ENCODE measurements around the gene GFY. TPM values are rescaled to one million over a fixed set of nuclear protein-coding genes. Genes with fewer than 3 reads are reported as not detected.

Gene GFY
- total RNA-seq, 1 donor from 2014 or later, result not detected

DNA sequence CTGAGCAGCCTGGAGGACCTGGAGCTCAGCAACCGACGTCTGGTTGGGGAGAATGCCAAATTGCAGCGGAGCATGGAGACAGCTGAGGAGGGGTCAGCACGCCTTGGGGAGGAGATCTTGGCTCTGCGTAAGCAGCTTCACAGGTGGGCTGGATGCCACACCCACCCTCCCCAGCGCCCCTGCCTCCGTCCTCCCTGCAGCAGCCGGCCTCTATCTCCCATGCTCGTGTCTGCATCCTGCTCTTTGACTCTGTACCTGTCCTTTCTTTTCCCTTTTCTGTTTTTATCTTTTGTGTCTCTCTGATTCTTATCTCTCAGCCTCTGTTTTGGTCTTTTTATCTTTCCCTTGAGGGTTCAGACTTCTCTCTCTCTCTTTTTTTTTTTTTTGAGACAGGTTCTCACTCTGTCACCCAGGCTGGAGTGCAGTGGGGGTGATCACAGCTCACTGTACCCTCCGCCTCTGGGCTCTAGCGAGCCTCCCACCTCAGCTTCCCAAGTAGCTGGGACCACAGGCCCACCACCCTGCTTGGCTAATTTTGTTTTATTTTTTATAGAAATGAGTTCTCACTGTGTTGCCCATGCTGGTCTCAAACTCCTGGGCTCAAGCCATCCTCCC lies 27.1 kb upstream of the GFY start:
- Histone ChIP-seq H3K27ac (ENCODE audit: low read depth, low read length) (no peak overlapping the region), H2AFZ (ENCODE audit: low read depth, low read length) (no peak overlapping the region), H3K27me3 (ENCODE audit: insufficient read depth, low read length) (no peaks in the 10 kb centered on the region), H3K36me3 (ENCODE audit: insufficient read depth, low read length) (no peaks in the 10 kb centered on the region), H3K4me3 (ENCODE audit: insufficient read depth, low read depth, low read length) (no peak overlapping the region), H3K9ac (ENCODE audit: low read length) (no peak overlapping the region), H4K20me1 (ENCODE audit: insufficient read depth, low read length) (no peaks in the 10 kb centered on the region), H3K4me2 (ENCODE audit: low read length) (no peak overlapping the region), H3K9me3 (ENCODE audit: insufficient read depth, low read depth, low read length) (no peaks in the 10 kb centered on the region), H3K4me1 (ENCODE audit: insufficient read depth, low read length) (no peaks in the 10 kb centered on the region), H3K79me2 (ENCODE audit: insufficient read depth, low read length) (no peaks in the 10 kb centered on the region)
- H3K36me3 Mint-ChIP-seq (ENCODE audit: low read depth, unreplicated experiment), result no peaks in the 10 kb centered on the region
- FAIRE-seq (no peak), DNase-seq (ENCODE audit: low read depth) (no peak)
- H3K27ac Mint-ChIP-seq (ENCODE audit: unreplicated experiment), result no peak overlapping the region
- H3K4me3 Mint-ChIP-seq (ENCODE audit: unreplicated experiment), result no peak overlapping the region
- TF ChIP-seq CTCF (IDR thresholded peaks at IDR 0.05; ENCODE audit: insufficient read depth, low read depth, low read length) (no peak), EZH2 (IDR thresholded peaks at IDR 0.05; ENCODE audit: insufficient read depth, low read length) (no peak)
- no peaks in the 10 kb centered on the region for H3K4me1 Mint-ChIP-seq (ENCODE audit: low read depth, unreplicated experiment)
- no peaks in the 10 kb centered on the region for H3K9me3 Mint-ChIP-seq (ENCODE audit: unreplicated experiment)
- H3K27me3 Mint-ChIP-seq (ENCODE audit: low read depth, unreplicated experiment), result peaks cover 38% of the 10 kb centered on the region

DNA sequence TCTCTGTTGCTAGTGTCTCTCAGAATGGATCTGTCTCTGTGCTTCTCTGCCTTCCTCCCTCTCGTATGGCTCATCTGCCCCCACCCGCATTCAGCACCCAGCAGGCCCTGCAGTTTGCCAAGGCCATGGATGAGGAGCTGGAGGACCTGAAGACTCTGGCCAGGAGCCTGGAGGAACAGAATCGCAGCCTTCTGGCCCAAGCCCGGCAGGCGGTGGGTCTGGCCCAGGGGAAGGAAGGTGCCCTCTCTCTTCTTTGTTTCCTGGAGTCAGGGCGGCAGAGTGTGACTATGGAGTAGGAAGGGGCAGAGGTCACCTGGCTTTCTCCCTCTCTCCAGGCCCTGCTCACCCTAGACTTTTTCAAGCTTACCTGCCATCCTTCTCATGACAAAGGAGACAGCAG lies 26.3 kb upstream of the GFY start:
- Mint-ChIP-seq H3K4me1 (ENCODE audit: low read depth, unreplicated experiment) (peaks cover 7% of the 10 kb centered on the region), H3K27ac (ENCODE audit: unreplicated experiment) (no peak overlapping the region), H3K27me3 (ENCODE audit: low read depth, unreplicated experiment) (peaks cover 34% of the 10 kb centered on the region), H3K9me3 (ENCODE audit: unreplicated experiment) (no peaks in the 10 kb centered on the region), H3K36me3 (ENCODE audit: low read depth, unreplicated experiment) (no peaks in the 10 kb centered on the region), H3K4me3 (ENCODE audit: unreplicated experiment) (no peak overlapping the region)
- H3K79me2 ChIP-seq (ENCODE audit: insufficient read depth, low read length), result no peaks in the 10 kb centered on the region
- no peak overlapping the region for H3K9ac ChIP-seq (ENCODE audit: low read length)
- H2AFZ ChIP-seq (ENCODE audit: low read depth, low read length), result no peak overlapping the region
- H3K36me3 ChIP-seq (ENCODE audit: insufficient read depth, low read length), result no peaks in the 10 kb centered on the region
- no peak overlapping the region for H3K4me2 ChIP-seq (ENCODE audit: low read length)
- no peaks in the 10 kb centered on the region for H3K4me1 ChIP-seq (ENCODE audit: insufficient read depth, low read length)
- no peak for DNase-seq (ENCODE audit: low read depth)
- no peaks in the 10 kb centered on the region for H3K27me3 ChIP-seq (ENCODE audit: insufficient read depth, low read length)
- no peak for FAIRE-seq
- no peak overlapping the region for H3K27ac ChIP-seq (ENCODE audit: low read depth, low read length)
- TF ChIP-seq CTCF (IDR thresholded peaks at IDR 0.05; ENCODE audit: insufficient read depth, low read depth, low read length) (no peak), EZH2 (IDR thresholded peaks at IDR 0.05; ENCODE audit: insufficient read depth, low read length) (no peak)
- no peaks in the 10 kb centered on the region for H3K9me3 ChIP-seq (ENCODE audit: insufficient read depth, low read depth, low read length)
- no peaks in the 10 kb centered on the region for H4K20me1 ChIP-seq (ENCODE audit: insufficient read depth, low read length)
- no peak overlapping the region for H3K4me3 ChIP-seq (ENCODE audit: insufficient read depth, low read depth, low read length)

GRCh38 chr19:49400029-49400428 lies 25.2 kb upstream of the GFY start:
- H3K27me3 ChIP-seq (ENCODE audit: insufficient read depth, low read length), result no peaks in the 10 kb centered on the region
- FAIRE-seq, result no peak
- no peaks in the 10 kb centered on the region for H3K79me2 ChIP-seq (ENCODE audit: insufficient read depth, low read length)
- Mint-ChIP-seq H3K4me3 (ENCODE audit: unreplicated experiment) (no peak overlapping the region), H3K27ac (ENCODE audit: unreplicated experiment) (no peak overlapping the region), H3K9me3 (ENCODE audit: unreplicated experiment) (no peaks in the 10 kb centered on the region), H3K36me3 (ENCODE audit: low read depth, unreplicated experiment) (no peaks in the 10 kb centered on the region), H3K27me3 (ENCODE audit: low read depth, unreplicated experiment) (peaks cover 31% of the 10 kb centered on the region), H3K4me1 (ENCODE audit: low read depth, unreplicated experiment) (peaks cover 7% of the 10 kb centered on the region)
- no peaks in the 10 kb centered on the region for H3K4me1 ChIP-seq (ENCODE audit: insufficient read depth, low read length)
- no peak overlapping the region for H2AFZ ChIP-seq (ENCODE audit: low read depth, low read length)
- H3K9ac ChIP-seq (ENCODE audit: low read length), result no peak overlapping the region
- DNase-seq (ENCODE audit: low read depth), result no peak
- no peak overlapping the region for H3K27ac ChIP-seq (ENCODE audit: low read depth, low read length)
- H3K36me3 ChIP-seq (ENCODE audit: insufficient read depth, low read length), result no peaks in the 10 kb centered on the region
- H3K4me2 ChIP-seq (ENCODE audit: low read length), result no peak overlapping the region
- no peak overlapping the region for H3K4me3 ChIP-seq (ENCODE audit: insufficient read depth, low read depth, low read length)
- TF ChIP-seq CTCF (IDR thresholded peaks at IDR 0.05; ENCODE audit: insufficient read depth, low read depth, low read length) (no peak), EZH2 (IDR thresholded peaks at IDR 0.05; ENCODE audit: insufficient read depth, low read length) (no peak)
- no peaks in the 10 kb centered on the region for H4K20me1 ChIP-seq (ENCODE audit: insufficient read depth, low read length)
- no peaks in the 10 kb centered on the region for H3K9me3 ChIP-seq (ENCODE audit: insufficient read depth, low read depth, low read length)

All from astrocyte (in vitro differentiated cells and primary cell).